B cell (primary cell): Measurements from ENCODE around the gene PLCG1. TPM values are rescaled to one million over a fixed set of nuclear protein-coding genes. Genes with fewer than 3 reads are reported as not detected.

Experiments
- ATAC-seq: fragments of 200-7000 bp; cut with Tn5 transposase; one replicate; pipeline ENCODE4 v1.10.0; 2021; ENCODE audit warnings: low read depth, mild to moderate bottlenecking, moderate number of reproducible peaks, moderate library complexity
- CTCF ChIA-PET: fragments of 350-600 bp; sonication (Branson Sonifier 250); formaldehyde crosslinking; loops from one replicate; lab custom pipeline; 2021; ENCODE audit warnings: antibody characterized with exemption, inconsistent platforms; lab: Charles Lee
- POLR2A ChIA-PET: fragments of 350-600 bp; sonication (Branson Sonifier 250); formaldehyde crosslinking; loops from one replicate; lab custom pipeline; 2021; ENCODE audit warnings: antibody characterized with exemption; lab: Charles Lee
- DNase-seq: peaks from one replicate; pipeline ENCODE4 v3.0.0; 2013
- H2AFZ ChIP-seq: 2 replicates; pipeline ENCODE4 v1.6.1; 2012; ENCODE audit warnings: mild to moderate bottlenecking, low read depth, low read length; ENCODE audit not compliant: insufficient read depth, poor library complexity, severe bottlenecking
- H3K27ac ChIP-seq, 2 donors: 1 replicate in 1 of 2; 2 replicates in 1 of 2; pipeline ENCODE4 v1.5.1; 2012 to 2013; ENCODE audit warnings: low read length in 2 of 2, mild to moderate bottlenecking in 2 of 2, moderate library complexity in 1 of 2
- H3K27me3 ChIP-seq, 4 experiments: fragments of 200-600 bp in 1 of 4; sonication (generic) in 1 of 4; replicated peaks in 1 of 4; 1 replicate in 2 of 4; 2 replicates in 2 of 4; pipeline versions ENCODE4 v1.6.1 to v1.7.0; 2013 to 2016; ENCODE audit warnings: low read length in 3 of 4, mild to moderate bottlenecking in 2 of 4, mixed read lengths in 1 of 4, moderate library complexity in 1 of 4; ENCODE audit not compliant: insufficient read depth in 4 of 4, control insufficient read depth in 3 of 4; ENCODE audit errors: control extremely low read depth in 1 of 4
- H3K36me3 ChIP-seq, 2 experiments: replicated peaks in 1 of 2; 1 replicate in 1 of 2; 2 replicates in 1 of 2; pipeline versions ENCODE4 v1.6.1 to v1.7.1; 2013; ENCODE audit warnings: low read length in 1 of 2; ENCODE audit not compliant: insufficient read depth in 2 of 2, control insufficient read depth in 1 of 2; ENCODE audit errors: control extremely low read depth in 1 of 2, extremely low read depth in 1 of 2
- H3K4me1 ChIP-seq, 2 donors: fragments of 200-600 bp in 1 of 2; sonication (generic) in 1 of 2; 1 replicate in 1 of 2; 2 replicates in 1 of 2; pipeline versions ENCODE4 v1.5.1 to v1.6.1; 2013 to 2017; ENCODE audit warnings: low read length in 2 of 2; ENCODE audit not compliant: control insufficient read depth in 2 of 2, insufficient read depth in 2 of 2
- H3K4me2 ChIP-seq: replicated peaks from 2 replicates; pipeline ENCODE3; 2012; ENCODE audit warnings: mild to moderate bottlenecking, low read depth, low read length; ENCODE audit not compliant: poor library complexity, severe bottlenecking
- H3K4me3 ChIP-seq, 5 experiments: fragments of 200-600 bp in 1 of 5; sonication (generic) in 1 of 5; 1 replicate in 3 of 5; 2 replicates in 2 of 5; pipeline versions ENCODE4 v1.5.1 to v1.7.0; 2011 to 2016; ENCODE audit warnings: low read length in 4 of 5, mild to moderate bottlenecking in 4 of 5, low read depth in 2 of 5, control low read depth in 1 of 5, moderate library complexity in 1 of 5; ENCODE audit not compliant: insufficient read depth in 1 of 5; ENCODE audit errors: control extremely low read depth in 1 of 5, extremely low read depth in 1 of 5
- H3K79me2 ChIP-seq: fragments of 200-600 bp; sonication (generic); one replicate; pipeline ENCODE4 v1.6.0; 2016; ENCODE audit warnings: low read length; ENCODE audit not compliant: control insufficient read depth, insufficient read depth
- H3K9ac ChIP-seq: fragments of 200-600 bp; sonication (generic); 2 replicates; pipeline ENCODE4 v1.6.1; 2017; ENCODE audit warnings: mild to moderate bottlenecking, low read length, moderate library complexity
- H3K9me3 ChIP-seq, 3 donors: one replicate each; pipeline versions ENCODE4 v1.6.1 to v1.7.1; 2013; ENCODE audit warnings: low read length in 2 of 3; ENCODE audit not compliant: control insufficient read depth in 2 of 3, insufficient read depth in 1 of 3; ENCODE audit errors: control extremely low read depth in 1 of 3
- H4K20me1 ChIP-seq: 2 replicates; pipeline ENCODE4 v1.6.0; 2012; ENCODE audit warnings: mild to moderate bottlenecking, low read length; ENCODE audit not compliant: insufficient read depth, control insufficient read depth, poor library complexity, severe bottlenecking
- H3K27ac Mint-ChIP-seq: one replicate; pipeline ENCODE4 v1.8.0; 2021; ENCODE audit warnings: mixed read lengths
- H3K27me3 Mint-ChIP-seq: one replicate; pipeline ENCODE4 v1.8.0; 2021; ENCODE audit warnings: mixed read lengths
- H3K4me1 Mint-ChIP-seq: one replicate; pipeline ENCODE4 v1.8.0; 2021; ENCODE audit warnings: mixed read lengths
- H3K4me3 Mint-ChIP-seq: one replicate; pipeline ENCODE4 v1.8.0; 2021; ENCODE audit warnings: mixed read lengths
- H3K9me3 Mint-ChIP-seq: one replicate; pipeline ENCODE4 v1.8.0; 2022; ENCODE audit warnings: mixed read lengths; ENCODE audit not compliant: insufficient read depth
- CTCF ChIP-seq: fragments of 200-600 bp; IDR thresholded peaks from one replicate; pipeline ENCODE4 v1.8.0; 2022; ENCODE audit warnings: antibody characterized with exemption, mild to moderate bottlenecking
- EZH2 ChIP-seq: IDR thresholded peaks from 2 replicates; pipeline ENCODE4 v1.6.1; 2012; ENCODE audit warnings: borderline replicate concordance, low read depth, mild to moderate bottlenecking, moderate library complexity, low read length; ENCODE audit not compliant: insufficient read depth, poor library complexity, severe bottlenecking
- WGBS: methylation state at CpG from one replicate; pipeline ENCODE4 v1.1.5; 2013; ENCODE audit warnings: missing lambda C conversion rate; ENCODE audit not compliant: insufficient coverage; 5-methylcytosine and 5-hydroxymethylcytosine counted together
- intact Hi-C: fragments of 100-400 bp; cut with micrococcal nuclease; formaldehyde crosslinking; loops from one replicate; pipeline ENCODE4 v1.10.0; 2022
- polyA plus RNA-seq: library from polyadenylated mRNA; depleted of rRNA; stranded (reverse); fragments of >200 nt; gene quantifications from 2 replicates; pipeline ENCODE4 v1.2.3, GENCODE V29; 2012
- total RNA-seq, 2 donors: library from RNA; stranded (reverse); fragments of 120-200 nt in 1 of 2; gene quantifications; 1 replicate in 1 of 2; 2 replicates in 1 of 2; pipeline versions ENCODE4 v1.2.3 to v1.2.4, GENCODE V29; 2013 to 2022

PLCG1 gene
- total and polyA plus RNA-seq, 2 donors (not counting 1 experiment from before 2014, with no cell fraction given): 98.7 to 101 TPM

GRCh38 chr20:41110930-41111577 lies 26.3 kb upstream of the PLCG1 start:
- Histone ChIP-seq H3K4me3 (no peak overlapping the region), H3K4me1 (no peaks in the 10 kb centered on the region), H3K4me2 (no peak overlapping the region), H2AFZ (no peak overlapping the region), H3K36me3 (peaks cover 4 to 48% of the 10 kb centered on the region in 2 experiments), H3K9me3 (no peaks in the 10 kb centered on the region), H3K79me2 (no peaks in the 10 kb centered on the region), H3K27ac (no peak overlapping the region), H3K27me3 (no peaks in the 10 kb centered on the region), H4K20me1 (no peaks in the 10 kb centered on the region), H3K9ac (no peak overlapping the region)
- Mint-ChIP-seq H3K4me3 (no peak overlapping the region), H3K27me3 (no peaks in the 10 kb centered on the region), H3K27ac (peak overlapping the region; percentile 35), H3K9me3 (no peaks in the 10 kb centered on the region), H3K4me1 (peaks cover 17% of the 10 kb centered on the region)
- ChIA-PET POLR2A (interaction anchor here (0.7 to 1.0 kb wide), 2 partner anchors 24 to 158 kb away, joined by 3 to 4 read pairs; no protein-coding TSS in a partner anchor), CTCF (interaction anchor here (0.9 to 3.4 kb wide), 7 partner anchors 10 to 148 kb away, joined by 3 to 16 read pairs (median 6); no protein-coding TSS in a partner anchor)
- DNase-seq: peak; percentile 19
- intact Hi-C loops: no loop called here
- TF ChIP-seq CTCF: no peak
- TF ChIP-seq EZH2: no peak
- WGBS: 100% methylated on average over 2 of the region's 5 CpGs
- no peak for ATAC-seq

- Mint-ChIP-seq H3K4me1 (peaks cover 17% of the 10 kb centered on the region), H3K9me3 (no peaks in the 10 kb centered on the region), H3K27ac (peak overlapping the region; percentile 35), H3K27me3 (no peaks in the 10 kb centered on the region), H3K4me3 (no peak overlapping the region)
- Histone ChIP-seq H3K79me2 (no peaks in the 10 kb centered on the region), H3K36me3 (peaks cover 4 to 53% of the 10 kb centered on the region in 2 experiments), H3K4me2 (no peak overlapping the region), H3K27ac (no peak overlapping the region), H3K27me3 (no peaks in the 10 kb centered on the region), H3K4me1 (no peaks in the 10 kb centered on the region), H2AFZ (no peak overlapping the region), H3K4me3 (no peak overlapping the region), H3K9ac (no peak overlapping the region), H3K9me3 (no peaks in the 10 kb centered on the region), H4K20me1 (no peaks in the 10 kb centered on the region)
- POLR2A ChIA-PET: interaction anchor here (0.7 kb wide), 1 partner anchor 23 kb away, joined by 4 read pairs; no protein-coding TSS in a partner anchor
- peak; percentile 54 for ATAC-seq
- TF ChIP-seq CTCF: no peak
- no peak for TF ChIP-seq EZH2
- DNase-seq: peak; percentile 49
- intact Hi-C loops: no loop called here
- CTCF ChIA-PET: interaction anchor here (0.9 to 3.4 kb wide), 6 partner anchors 9 to 149 kb away, joined by 3 to 16 read pairs (median 5); no protein-coding TSS in a partner anchor
- 57% methylated on average over 3 of the region's 5 CpGs for WGBS
Observed at GRCh38 chr20:41111578-41111951, 25.8 kb upstream of the PLCG1 start.
